GM18870 (cell line): ENCODE results near the gene METTL17.

Experiments
- ATAC-seq: cut with Tn5 transposase; IDR thresholded peaks from one replicate; pipeline ENCODE4 v1.9.1; 2021; ENCODE audit warnings: moderate library complexity; ENCODE audit not compliant: unreplicated experiment

METTL17 gene

GRCh38 chr14:21041676-21042433, 52.1 kb downstream of the METTL17 start, which contains the start of gene RNASE7:
TSS of gene RNASE7 (plus strand) at chr14:21042362. CDS start at chr14:21042993, 631 bp downstream.
- no peak for ATAC-seq

DNA sequence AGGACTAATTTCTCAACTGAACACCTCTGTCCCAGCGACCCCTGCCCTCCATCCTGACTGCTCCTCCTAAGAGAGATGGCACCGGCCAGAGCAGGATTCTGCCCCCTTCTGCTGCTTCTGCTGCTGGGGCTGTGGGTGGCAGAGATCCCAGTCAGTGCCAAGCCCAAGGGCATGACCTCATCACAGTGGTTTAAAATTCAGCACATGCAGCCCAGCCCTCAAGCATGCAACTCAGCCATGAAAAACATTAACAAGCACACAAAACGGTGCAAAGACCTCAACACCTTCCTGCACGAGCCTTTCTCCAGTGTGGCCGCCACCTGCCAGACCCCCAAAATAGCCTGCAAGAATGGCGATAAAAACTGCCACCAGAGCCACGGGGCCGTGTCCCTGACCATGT, 53.1 kb downstream of the METTL17 start:
- ATAC-seq, result no peak

DNA sequence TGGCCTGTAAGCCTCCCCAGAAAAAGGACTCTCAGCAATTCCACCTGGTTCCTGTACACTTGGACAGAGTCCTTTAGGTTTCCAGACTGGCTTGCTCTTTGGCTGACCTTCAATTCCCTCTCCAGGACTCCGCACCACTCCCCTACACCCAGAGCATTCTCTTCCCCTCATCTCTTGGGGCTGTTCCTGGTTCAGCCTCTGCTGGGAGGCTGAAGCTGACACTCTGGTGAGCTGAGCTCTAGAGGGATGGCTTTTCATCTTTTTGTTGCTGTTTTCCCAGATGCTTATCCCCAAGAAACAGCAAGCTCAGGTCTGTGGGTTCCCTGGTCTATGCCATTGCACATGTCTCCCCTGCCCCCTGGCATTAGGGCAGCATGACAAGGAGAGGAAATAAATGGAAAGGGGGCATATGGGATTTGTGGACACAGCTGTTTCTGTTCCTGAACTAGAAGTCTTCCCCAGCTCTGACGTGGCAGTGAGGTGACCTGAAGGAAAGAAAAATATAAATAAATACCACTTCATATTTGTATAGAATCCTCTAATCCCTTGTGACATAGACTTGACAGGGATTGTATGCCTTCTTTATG, 53.7 kb downstream of the METTL17 start:
- no peak for ATAC-seq

- ATAC-seq, result no peak
Observed at GRCh38 chr14:21043974-21044618, 54.3 kb downstream of the METTL17 start.
